H1 (cell line): ENCODE data around the gene DLX5. TPM values are rescaled to one million over a fixed set of nuclear protein-coding genes. Genes with fewer than 3 reads are reported as not detected.
A peak's percentile ranks its signal among the peaks of the same experiment; 100 is the strongest.

ENCODE experiments used
- CTCF ChIA-PET: fragments of 300-600 bp; sonication (Branson Sonifier 250); formaldehyde crosslinking; loops from one replicate; lab custom pipeline; 2021; ENCODE audit not compliant: partially characterized antibody; lab: Charles Lee
- POLR2A ChIA-PET: fragments of 300-600 bp; sonication (Branson Sonifier 250); formaldehyde crosslinking; loops from one replicate; lab custom pipeline; 2021; ENCODE audit warnings: inconsistent platforms; ENCODE audit not compliant: partially characterized antibody; lab: Charles Lee
- DNase-seq, 2 experiments: peaks; one replicate each; pipeline versions ENCODE4 v3.0.0 to v3.0.0-alpha.2; 2010 to 2022; ENCODE audit warnings: low spot score in 2 of 2, low read depth in 1 of 2, mixed read lengths in 1 of 2
- FAIRE-seq: peaks from 2 replicates; lab custom pipeline; 2011; peaks lifted over from hg19 to GRCh38; lab: Jason Lieb, UNC
- H2AFZ ChIP-seq: 2 replicates; pipeline ENCODE4 v1.8.1; 2012; ENCODE audit warnings: low read length, inconsistent platforms
- H2AK5ac ChIP-seq: 2 replicates; pipeline ENCODE4 v1.6.1; 2013; ENCODE audit warnings: low read depth, low read length
- H2BK120ac ChIP-seq: replicated peaks from 2 replicates; pipeline ENCODE3; 2013; ENCODE audit warnings: low read depth, low read length, inconsistent platforms
- H2BK12ac ChIP-seq: 2 replicates; pipeline ENCODE4 v1.6.1; 2013; ENCODE audit warnings: low read depth, low read length
- H2BK15ac ChIP-seq: 2 replicates; pipeline ENCODE4 v1.6.1; 2013; ENCODE audit warnings: low read length
- H2BK20ac ChIP-seq: 2 replicates; pipeline ENCODE4 v1.6.1; 2013; ENCODE audit warnings: low read length
- H2BK5ac ChIP-seq: 2 replicates; pipeline ENCODE4 v1.6.1; 2013; ENCODE audit warnings: low read depth, low read length
- H3K14ac ChIP-seq: 2 replicates; pipeline ENCODE4 v1.6.1; 2013; ENCODE audit warnings: inconsistent platforms; ENCODE audit not compliant: insufficient read length
- H3K18ac ChIP-seq: 2 replicates; pipeline ENCODE4 v1.6.1; 2013; ENCODE audit warnings: low read length; ENCODE audit errors: extremely low read depth
- H3K23ac ChIP-seq: 2 replicates; pipeline ENCODE4 v1.6.1; 2013; ENCODE audit warnings: inconsistent platforms; ENCODE audit not compliant: insufficient read length
- H3K23me2 ChIP-seq: 2 replicates; pipeline ENCODE4 v1.6.1; 2013; ENCODE audit warnings: low read depth, low read length
- H3K27ac ChIP-seq: 2 replicates; pipeline ENCODE4 v1.6.1; 2011; ENCODE audit warnings: low read depth, low read length, inconsistent platforms
- H3K27me3 ChIP-seq, 4 experiments: replicated peaks in 1 of 4; 1 replicate in 1 of 4; 2 replicates in 3 of 4; pipeline versions ENCODE4 v1.6.1 to v1.8.1; 2011 to 2013; ENCODE audit warnings: low read length in 3 of 4, mild to moderate bottlenecking in 3 of 4, inconsistent platforms in 2 of 4, mixed read lengths in 2 of 4, moderate library complexity in 1 of 4; ENCODE audit not compliant: control insufficient read depth in 3 of 4, insufficient read depth in 3 of 4; ENCODE audit errors: extremely low read depth in 1 of 4
- H3K36me3 ChIP-seq, 4 experiments: 2 replicates each; pipeline versions ENCODE4 v1.6.1 to v1.8.1; 2011 to 2013; ENCODE audit warnings: mild to moderate bottlenecking in 4 of 4, low read length in 3 of 4, moderate library complexity in 2 of 4, control low read depth in 1 of 4, inconsistent platforms in 1 of 4; ENCODE audit not compliant: insufficient read depth in 4 of 4, control insufficient read depth in 2 of 4
- H3K4ac ChIP-seq: replicated peaks from 2 replicates; pipeline ENCODE3; 2013; ENCODE audit warnings: low read length, low read depth, mixed read lengths, inconsistent platforms; ENCODE audit not compliant: insufficient read length
- H3K4me1 ChIP-seq, 4 experiments: replicated peaks in 1 of 4; 1 replicate in 1 of 4; 2 replicates in 3 of 4; pipeline versions ENCODE4 v1.6.1 to v1.8.1; 2011 to 2013; ENCODE audit warnings: low read length in 3 of 4, inconsistent platforms in 2 of 4, mixed read lengths in 1 of 4; ENCODE audit not compliant: insufficient read depth in 4 of 4, control insufficient read depth in 3 of 4
- H3K4me2 ChIP-seq, 2 experiments: 2 replicates each; pipeline versions ENCODE4 v1.6.1 to v1.8.1; 2011 to 2013; ENCODE audit warnings: low read depth in 2 of 2, low read length in 2 of 2, control low read depth in 1 of 2, inconsistent platforms in 1 of 2, mild to moderate bottlenecking in 1 of 2; ENCODE audit not compliant: insufficient read depth in 1 of 2
- H3K4me3 ChIP-seq, 4 experiments: fragments of 200-600, 300-600 bp in 1 of 4; sonication (generic), shearing (Covaris generic), sonication (Bioruptor Twin) in 1 of 4; 2 replicates each; pipeline versions ENCODE4 v1.5.1 to v1.8.1; 2011 to 2016; ENCODE audit warnings: low read length in 4 of 4, low read depth in 3 of 4, control low read depth in 2 of 4, inconsistent platforms in 2 of 4, mild to moderate bottlenecking in 2 of 4, mixed read lengths in 1 of 4, moderate library complexity in 1 of 4; ENCODE audit not compliant: insufficient read depth in 2 of 4; ENCODE audit errors: extremely low read depth in 1 of 4
- H3K56ac ChIP-seq: replicated peaks from 2 replicates; pipeline ENCODE3; 2013; ENCODE audit warnings: low read depth, mild to moderate bottlenecking, mixed read lengths, low read length, inconsistent platforms; ENCODE audit not compliant: insufficient read length
- H3K79me1 ChIP-seq: 2 replicates; pipeline ENCODE4 v1.6.1; 2013; ENCODE audit warnings: low read depth, low read length, control low read depth
- H3K79me2 ChIP-seq, 2 experiments: 2 replicates each; pipeline versions ENCODE4 v1.6.1 to v1.8.1; 2012 to 2013; ENCODE audit warnings: low read length in 2 of 2, mild to moderate bottlenecking in 2 of 2, inconsistent platforms in 1 of 2; ENCODE audit not compliant: insufficient read depth in 2 of 2, control insufficient read depth in 1 of 2
- H3K9ac ChIP-seq, 4 experiments: replicated peaks in 1 of 4; 1 replicate in 1 of 4; 2 replicates in 3 of 4; pipeline versions ENCODE4 v1.6.1 to v1.8.1; 2011 to 2013; ENCODE audit warnings: low read depth in 3 of 4, low read length in 3 of 4, control low read depth in 2 of 4, mild to moderate bottlenecking in 2 of 4, moderate library complexity in 2 of 4, inconsistent platforms in 1 of 4; ENCODE audit errors: extremely low read depth in 1 of 4
- H3K9me3 ChIP-seq, 2 experiments: 2 replicates each; pipeline versions ENCODE4 v1.6.1 to v1.8.1; 2012 to 2013; ENCODE audit warnings: mild to moderate bottlenecking in 2 of 2, moderate library complexity in 2 of 2, control low read depth in 1 of 2, inconsistent platforms in 1 of 2, low read depth in 1 of 2, low read length in 1 of 2, mixed read lengths in 1 of 2; ENCODE audit not compliant: insufficient read depth in 2 of 2
- H4K20me1 ChIP-seq, 2 experiments: replicated peaks in 1 of 2; 2 replicates each; pipeline versions ENCODE3 to v1.8.1; 2011 to 2013; ENCODE audit warnings: inconsistent platforms in 2 of 2, low read length in 2 of 2, mild to moderate bottlenecking in 1 of 2; ENCODE audit not compliant: insufficient read depth in 2 of 2, control insufficient read depth in 1 of 2
- H4K5ac ChIP-seq: 2 replicates; pipeline ENCODE4 v1.6.1; 2013; ENCODE audit warnings: low read length, low read depth, mixed read lengths, inconsistent platforms; ENCODE audit not compliant: insufficient read length
- H4K8ac ChIP-seq: 2 replicates; pipeline ENCODE4 v1.8.0; 2013; ENCODE audit warnings: mild to moderate bottlenecking, moderate library complexity, low read length, inconsistent platforms; ENCODE audit not compliant: insufficient read depth; ENCODE audit errors: extremely low read depth
- H4K91ac ChIP-seq: replicated peaks from 2 replicates; pipeline ENCODE3; 2013; ENCODE audit warnings: low read length, mixed read lengths, inconsistent platforms; ENCODE audit not compliant: insufficient read length
- BRCA1 ChIP-seq: IDR thresholded peaks from 2 replicates; pipeline ENCODE4 v1.6.1; 2012; ENCODE audit warnings: low read depth, low read length, improper control_type of control experiment
- EZH2 ChIP-seq: fragments of 200-600 bp; sonication (generic); IDR thresholded peaks from 2 replicates; pipeline ENCODE4 v1.7.1; 2012; ENCODE audit warnings: low read depth, mild to moderate bottlenecking, moderate library complexity, low read length, inconsistent platforms; ENCODE audit not compliant: severe bottlenecking
- NANOG ChIP-seq: IDR thresholded peaks from 2 replicates; pipeline ENCODE4 v1.6.1; 2011; ENCODE audit warnings: low read length, low read depth, mild to moderate bottlenecking, inconsistent platforms; ENCODE audit not compliant: insufficient read depth, poor library complexity, severe bottlenecking
- PHF8 ChIP-seq: fragments of 200-600 bp; sonication (generic); conservative IDR thresholded peaks from 2 replicates; pipeline ENCODE4 v1.7.1; 2012; ENCODE audit warnings: low read depth, mild to moderate bottlenecking, inconsistent platforms, low read length, moderate library complexity
- POU5F1 ChIP-seq: IDR thresholded peaks from 2 replicates; pipeline ENCODE4 v1.6.1; 2011; ENCODE audit warnings: low read depth, mild to moderate bottlenecking, low read length, moderate library complexity
- SIRT6 ChIP-seq: IDR thresholded peaks from one replicate; pipeline ENCODE4 v1.7.1; 2012; ENCODE audit warnings: low read length, inconsistent platforms
- SIX5 ChIP-seq: IDR thresholded peaks from 2 replicates; pipeline ENCODE4 v1.6.1; 2011; ENCODE audit warnings: mild to moderate bottlenecking, low read depth, low read length
- SP4 ChIP-seq: IDR thresholded peaks from 2 replicates; pipeline ENCODE4 v1.6.1; 2012; ENCODE audit warnings: low read length, inconsistent platforms
- SUZ12 ChIP-seq: fragments of 200-600 bp; sonication (generic); IDR thresholded peaks from 2 replicates; pipeline ENCODE4 v1.6.1; 2012; ENCODE audit warnings: mild to moderate bottlenecking, inconsistent platforms, low read length, moderate library complexity, mixed read lengths
- whole genome bisulfite sequencing, 2 experiments: shearing (Covaris generic) in 1 of 2; methylation state at CpG; one replicate each; pipeline versions ENCODE4 v1.1.6 to v1.1.7; 2013 to 2015; ENCODE audit warnings: low lambda C conversion rate in 2 of 2, mixed read lengths in 2 of 2, inconsistent platforms in 1 of 2, low coverage in 1 of 2, missing lambda C conversion rate in 1 of 2; ENCODE audit not compliant: insufficient replicate concordance in 2 of 2, insufficient coverage in 1 of 2, insufficient read length in 1 of 2; ENCODE audit errors: extremely low coverage in 1 of 2, missing lambda C conversion rate in 1 of 2; 5-methylcytosine and 5-hydroxymethylcytosine counted together
- polyA plus RNA-seq, 7 experiments: library from polyadenylated mRNA; depleted of rRNA in 3 of 7; stranded (reverse) in 5 of 7; unstranded in 2 of 7; fragments of >200 nt in 5 of 7; fragments of 200-250 nt in 2 of 7; gene quantifications; 1 replicate in 5 of 7; 2 replicates in 1 of 7; 4 replicates in 1 of 7; pipeline versions ENCODE4 v1.2.1 to v1.2.3, GENCODE V29; 2011 to 2013; ENCODE audit warnings: missing spikeins in 2 of 7, mixed read lengths in 2 of 7
- total RNA-seq: library from RNA; stranded (reverse); fragmentation: NEBNext Ultra II Directional; extraction: Animal tissue kit (Norgen Biotek cat#: 25700); gene quantifications from 2 replicates; pipeline ENCODE4 v1.2.1, GENCODE V29; 2021
- TF ChIP-seq, protein P1 (sequence below): IDR thresholded peaks from 2 replicates; pipeline ENCODE4 v1.6.1; 2012; ENCODE audit warnings: low read length, inconsistent platforms

Gene DLX5
- total and polyA plus RNA-seq, 2 of the 8 experiments (the other 6 are each of a cell fraction or from before 2014, with no cell fraction given): not detected

DNA sequence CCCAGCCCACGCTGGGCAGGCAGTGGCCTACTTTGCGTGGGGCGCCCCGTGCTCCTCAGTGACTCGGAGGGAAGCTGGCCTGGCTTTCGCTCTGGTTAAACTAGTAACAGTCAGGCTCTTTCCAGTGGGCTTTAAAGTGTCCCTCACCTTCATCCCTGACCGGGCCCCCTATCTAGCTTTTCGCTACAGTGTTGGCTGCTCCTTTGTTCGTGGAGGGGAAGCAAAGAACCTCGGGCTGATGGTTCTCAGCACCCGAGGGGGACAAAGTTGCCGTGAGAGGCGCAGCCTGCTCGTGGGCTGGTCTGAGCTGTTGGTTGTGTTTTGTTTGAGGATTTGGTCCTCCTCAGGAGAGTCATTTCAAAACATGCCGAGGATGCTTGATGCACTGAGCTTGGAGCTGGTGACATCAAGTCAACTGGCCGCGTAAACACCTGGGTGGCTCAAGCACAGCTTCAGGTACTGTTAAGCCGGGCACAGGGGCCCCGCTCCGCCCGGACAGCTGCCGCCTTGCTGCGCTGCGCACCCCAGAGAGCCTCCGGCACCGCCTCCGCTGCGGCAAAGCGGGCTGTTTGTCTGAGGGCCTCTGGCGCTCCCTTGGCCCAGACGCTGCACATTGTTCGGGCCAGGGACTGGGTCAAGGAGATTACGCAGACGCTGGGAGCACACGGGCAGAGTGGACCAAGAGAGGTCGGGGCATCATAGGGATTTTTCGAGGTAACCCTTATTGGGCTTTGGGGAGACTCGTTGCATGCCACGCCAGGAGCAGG lies 17.6 kb downstream of the DLX5 start:
- Histone ChIP-seq H3K27ac (no peak overlapping the region), H3K27me3 (peaks cover 79 to 95% (median 89%) of the 10 kb centered on the region in 4 experiments), H3K23me2 (peaks cover 3% of the 10 kb centered on the region; the same call in 1 of the 2 replicates), H3K4me2 (peak overlapping the region; percentile 76 to 83), H2BK12ac (0 out of 2 replicates have a peak overlapping the region, but pooled peaks have one; percentile 23), H3K79me1 (no peaks in the 10 kb centered on the region; the same call in 1 of the 2 replicates), H3K23ac (no peak overlapping the region), H4K20me1 (peaks cover 20 to 42% of the 10 kb centered on the region in 2 experiments), H3K14ac (no peak overlapping the region), H2BK120ac (no peak overlapping the region), H4K5ac (no peak overlapping the region), H3K56ac (no peak overlapping the region), H2BK20ac (no peak overlapping the region), H2AK5ac (no peak overlapping the region), H3K4me3 (peak overlapping the region; percentile 26 to 58 (median 50)), H3K4ac (no peak overlapping the region), H2BK15ac (no peak overlapping the region; the same call in 1 of the 2 replicates), H3K9ac (no peak overlapping the region), H3K9me3 (no peaks in the 10 kb centered on the region), H4K91ac (no peak overlapping the region), H3K4me1 (peaks cover 5 to 21% (median 15%) of the 10 kb centered on the region in 4 experiments), H2AFZ (no peak overlapping the region), H4K8ac (no peak overlapping the region; the same call in 1 of the 2 replicates), H3K36me3 (peaks cover 0 to 2% (median 0%) of the 10 kb centered on the region in 4 experiments; a peak in 1 of 8 replicates), H2BK5ac (no peak overlapping the region), H3K79me2 (no peaks in the 10 kb centered on the region), H3K18ac (no peak overlapping the region; the same call in 1 of the 2 replicates)
- CTCF ChIA-PET: interaction anchor here (1.0 to 6.3 kb wide), 11 partner anchors 8 to 617 kb away, joined by 3 to 71 read pairs (median 6); partner anchors contain the start of gene DLX5
- WGBS, 2 experiments: 2% methylated on average over 39 of the region's 39 CpGs; no CpG with 5 or more reads in 1 of the 2 experiments
- DNase-seq (peak in 1 of 2 experiments; percentile 84), FAIRE-seq (no peak)
- POLR2A ChIA-PET: interaction anchor here (2.3 to 3.2 kb wide), 6 partner anchors 10 to 18 kb away, joined by 8 to 22 read pairs (median 13); partner anchors contain the start of gene DLX5
- TF ChIP-seq SP4 (no peak), SUZ12 (peak; percentile 100), SIX5 (no peak), EZH2 (peak; percentile 98), PHF8 (no peak), NANOG (no peak), POU5F1 (no peak), BRCA1 (no peak), SIRT6 (no peak)
- TF ChIP-seq, protein P1, sequence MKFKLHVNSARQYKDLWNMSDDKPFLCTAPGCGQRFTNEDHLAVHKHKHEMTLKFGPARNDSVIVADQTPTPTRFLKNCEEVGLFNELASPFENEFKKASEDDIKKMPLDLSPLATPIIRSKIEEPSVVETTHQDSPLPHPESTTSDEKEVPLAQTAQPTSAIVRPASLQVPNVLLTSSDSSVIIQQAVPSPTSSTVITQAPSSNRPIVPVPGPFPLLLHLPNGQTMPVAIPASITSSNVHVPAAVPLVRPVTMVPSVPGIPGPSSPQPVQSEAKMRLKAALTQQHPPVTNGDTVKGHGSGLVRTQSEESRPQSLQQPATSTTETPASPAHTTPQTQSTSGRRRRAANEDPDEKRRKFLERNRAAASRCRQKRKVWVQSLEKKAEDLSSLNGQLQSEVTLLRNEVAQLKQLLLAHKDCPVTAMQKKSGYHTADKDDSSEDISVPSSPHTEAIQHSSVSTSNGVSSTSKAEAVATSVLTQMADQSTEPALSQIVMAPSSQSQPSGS: no peak
